ENCODE results near the gene CORO7.
"Not testable (repeated sequence)": the region's sequence is repeated elsewhere in the genome, so short reads cannot be mapped to it uniquely, and the experiment has no call there.

Gene CORO7

GRCh38 chr16:4399001-4399730 lies 17.2 kb downstream of the CORO7 start:
- H3K4me3 ChIP-seq (ENCODE audit: low read length), result no peak overlapping the region
- peaks cover 43% of the 10 kb centered on the region for H3K36me3 ChIP-seq (ENCODE audit: control insufficient read depth, low read length)
- H3K9me2 ChIP-seq (replicated peaks; ENCODE audit: control insufficient read depth, low read length), result no peaks in the 10 kb centered on the region
- no peaks in the 10 kb centered on the region for H3K4me1 ChIP-seq (ENCODE audit: control insufficient read depth, low read length)
- H3K79me2 ChIP-seq (ENCODE audit: control insufficient read depth, low read length), result no peaks in the 10 kb centered on the region
- H3F3A ChIP-seq (ENCODE audit: control insufficient read depth, insufficient read depth), result no peaks in the 10 kb centered on the region
- H4K20me1 ChIP-seq (ENCODE audit: control insufficient read depth, insufficient read depth, low read depth, low read length), result peaks cover 3% of the 10 kb centered on the region; the same call in 1 of the 2 replicates
- H3K27me3 ChIP-seq (ENCODE audit: control insufficient read depth, low read length), result no peaks in the 10 kb centered on the region
- no peak overlapping the region for H3K27ac ChIP-seq (ENCODE audit: low read depth, low read length)
- H3K9me3 ChIP-seq (ENCODE audit: control insufficient read depth, insufficient read depth, low read length), result no peaks in the 10 kb centered on the region
- no peak overlapping the region for H3K4me2 ChIP-seq (ENCODE audit: low read length)
- TF ChIP-seq CTCF (IDR thresholded peaks at IDR 0.05; ENCODE audit: low read depth, low read length, poor library complexity, severe bottlenecking) (no peak), EZH2phosphoT487 (IDR thresholded peaks at IDR 0.05; ENCODE audit: borderline replicate concordance, low read length) (no peak)

GRCh38 chr16:4395055-4395726 lies 21.2 kb downstream of the CORO7 start:
- Histone ChIP-seq H3F3A (ENCODE audit: control insufficient read depth, insufficient read depth) (no peaks in the 10 kb centered on the region), H3K27me3 (ENCODE audit: control insufficient read depth, low read length) (no peaks in the 10 kb centered on the region), H4K20me1 (ENCODE audit: control insufficient read depth, insufficient read depth, low read depth, low read length) (no peaks in the 10 kb centered on the region; the same call in 1 of the 2 replicates), H3K9me2 (replicated peaks; ENCODE audit: control insufficient read depth, low read length) (no peaks in the 10 kb centered on the region), H3K27ac (ENCODE audit: low read depth, low read length) (no peak overlapping the region), H3K4me1 (ENCODE audit: control insufficient read depth, low read length) (peaks cover 8% of the 10 kb centered on the region), H3K36me3 (ENCODE audit: control insufficient read depth, low read length) (peaks cover 23% of the 10 kb centered on the region), H3K4me3 (ENCODE audit: low read length) (no peak overlapping the region), H3K9me3 (ENCODE audit: control insufficient read depth, insufficient read depth, low read length) (no peaks in the 10 kb centered on the region), H3K4me2 (ENCODE audit: low read length) (no peak overlapping the region), H3K79me2 (ENCODE audit: control insufficient read depth, low read length) (no peaks in the 10 kb centered on the region)
- TF ChIP-seq CTCF (IDR thresholded peaks at IDR 0.05; ENCODE audit: low read depth, low read length, poor library complexity, severe bottlenecking) (no peak), EZH2phosphoT487 (IDR thresholded peaks at IDR 0.05; ENCODE audit: borderline replicate concordance, low read length) (no peak)

GRCh38 chr16:4393850-4394249 lies 22.5 kb downstream of the CORO7 start:
- peaks cover 34% of the 10 kb centered on the region for H3K36me3 ChIP-seq (ENCODE audit: control insufficient read depth, low read length)
- H3K79me2 ChIP-seq (ENCODE audit: control insufficient read depth, low read length); H3K4me3 ChIP-seq (ENCODE audit: low read length); H3K9me2 ChIP-seq (replicated peaks; ENCODE audit: control insufficient read depth, low read length); H3F3A ChIP-seq (ENCODE audit: control insufficient read depth, insufficient read depth); H3K9me3 ChIP-seq (ENCODE audit: control insufficient read depth, insufficient read depth, low read length); H3K4me1 ChIP-seq (ENCODE audit: control insufficient read depth, low read length); H3K27me3 ChIP-seq (ENCODE audit: control insufficient read depth, low read length); H3K4me2 ChIP-seq (ENCODE audit: low read length); H3K27ac ChIP-seq (ENCODE audit: low read depth, low read length); H4K20me1 ChIP-seq (ENCODE audit: control insufficient read depth, insufficient read depth, low read depth, low read length): not testable (repeated sequence)

GRCh38 chr16:4393240-4393600 lies 23.2 kb downstream of the CORO7 start:
- H3K27me3 ChIP-seq (ENCODE audit: control insufficient read depth, low read length), result no peaks in the 10 kb centered on the region
- H3K9me2 ChIP-seq (replicated peaks; ENCODE audit: control insufficient read depth, low read length), result no peaks in the 10 kb centered on the region
- H4K20me1 ChIP-seq (ENCODE audit: control insufficient read depth, insufficient read depth, low read depth, low read length), result no peaks in the 10 kb centered on the region; the same call in 1 of the 2 replicates
- H3K36me3 ChIP-seq (ENCODE audit: control insufficient read depth, low read length), result peaks cover 34% of the 10 kb centered on the region
- H3K4me2 ChIP-seq (ENCODE audit: low read length), result no peak overlapping the region
- H3K27ac ChIP-seq (ENCODE audit: low read depth, low read length), result no peak overlapping the region
- H3K79me2 ChIP-seq (ENCODE audit: control insufficient read depth, low read length), result no peaks in the 10 kb centered on the region
- no peaks in the 10 kb centered on the region for H3F3A ChIP-seq (ENCODE audit: control insufficient read depth, insufficient read depth)
- no peak overlapping the region for H3K4me3 ChIP-seq (ENCODE audit: low read length)
- no peaks in the 10 kb centered on the region for H3K9me3 ChIP-seq (ENCODE audit: control insufficient read depth, insufficient read depth, low read length)
- TF ChIP-seq CTCF (IDR thresholded peaks at IDR 0.05; ENCODE audit: low read depth, low read length, poor library complexity, severe bottlenecking), result no peak
- TF ChIP-seq EZH2phosphoT487 (IDR thresholded peaks at IDR 0.05; ENCODE audit: borderline replicate concordance, low read length), result no peak
- peaks cover 8% of the 10 kb centered on the region for H3K4me1 ChIP-seq (ENCODE audit: control insufficient read depth, low read length)

Data from DOHH2 (cell line).